Brain microvascular endothelial cell (primary cell): ENCODE results near the gene ANKRD33.
A peak's percentile ranks its signal among the peaks of the same experiment; 100 is the strongest.

Experiments
- DNase-seq: peaks from one replicate; pipeline ENCODE4 v3.0.0-alpha.2; 2020
- H3K27ac ChIP-seq: fragments of 250-450 bp; sonication (Bioruptor Pico); 2 replicates; pipeline ENCODE4 v1.5.1; 2020; ENCODE audit warnings: mild to moderate bottlenecking, moderate library complexity
- H3K27me3 ChIP-seq: fragments of 250-450 bp; sonication (Bioruptor Pico); replicated peaks from 2 replicates; pipeline ENCODE4 v1.5.1; 2020; ENCODE audit warnings: mild to moderate bottlenecking
- H3K36me3 ChIP-seq: fragments of 250-450 bp; sonication (Bioruptor Pico); replicated peaks from 2 replicates; pipeline ENCODE4 v1.5.1; 2020; ENCODE audit warnings: mild to moderate bottlenecking
- H3K4me3 ChIP-seq: 2 replicates; pipeline ENCODE4 v1.5.1; 2011; ENCODE audit warnings: low read depth, mild to moderate bottlenecking, control low read depth, low read length, moderate library complexity
- in situ Hi-C: cut with HindIII; loops from 2 replicates; pipeline ENCODE4 v1.10.0; 2017; ENCODE audit warnings: low sequenced_read_pairs, low pct_ligation_motif_present
- TF ChIP-seq, protein P1 (sequence below): IDR thresholded peaks from 2 replicates; pipeline ENCODE4 v1.5.1; 2011; ENCODE audit warnings: low read depth, mild to moderate bottlenecking, moderate library complexity, low read length, control low read depth, inconsistent platforms; ENCODE audit errors: missing control alignments

The ANKRD33 gene

GRCh38 chr12:51924551-51925319 is 36.8 kb downstream of the ANKRD33 start:
- Histone ChIP-seq H3K27ac (no peak overlapping the region), H3K36me3 (no peaks in the 10 kb centered on the region), H3K4me3 (no peak overlapping the region), H3K27me3 (no peaks in the 10 kb centered on the region)
- TF ChIP-seq, protein P1, sequence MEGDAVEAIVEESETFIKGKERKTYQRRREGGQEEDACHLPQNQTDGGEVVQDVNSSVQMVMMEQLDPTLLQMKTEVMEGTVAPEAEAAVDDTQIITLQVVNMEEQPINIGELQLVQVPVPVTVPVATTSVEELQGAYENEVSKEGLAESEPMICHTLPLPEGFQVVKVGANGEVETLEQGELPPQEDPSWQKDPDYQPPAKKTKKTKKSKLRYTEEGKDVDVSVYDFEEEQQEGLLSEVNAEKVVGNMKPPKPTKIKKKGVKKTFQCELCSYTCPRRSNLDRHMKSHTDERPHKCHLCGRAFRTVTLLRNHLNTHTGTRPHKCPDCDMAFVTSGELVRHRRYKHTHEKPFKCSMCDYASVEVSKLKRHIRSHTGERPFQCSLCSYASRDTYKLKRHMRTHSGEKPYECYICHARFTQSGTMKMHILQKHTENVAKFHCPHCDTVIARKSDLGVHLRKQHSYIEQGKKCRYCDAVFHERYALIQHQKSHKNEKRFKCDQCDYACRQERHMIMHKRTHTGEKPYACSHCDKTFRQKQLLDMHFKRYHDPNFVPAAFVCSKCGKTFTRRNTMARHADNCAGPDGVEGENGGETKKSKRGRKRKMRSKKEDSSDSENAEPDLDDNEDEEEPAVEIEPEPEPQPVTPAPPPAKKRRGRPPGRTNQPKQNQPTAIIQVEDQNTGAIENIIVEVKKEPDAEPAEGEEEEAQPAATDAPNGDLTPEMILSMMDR, result no peak
- DNase-seq, result no peak
- in situ Hi-C loops, result no loop called here

GRCh38 chr12:51925346-51926063 is 37.6 kb downstream of the ANKRD33 start:
- H3K36me3 ChIP-seq, result no peaks in the 10 kb centered on the region
- no peak overlapping the region for H3K27ac ChIP-seq
- in situ Hi-C loops, result no loop called here
- TF ChIP-seq, protein P1, result no peak
- H3K4me3 ChIP-seq, result no peak overlapping the region
- H3K27me3 ChIP-seq, result no peaks in the 10 kb centered on the region
- DNase-seq, result no peak

- H3K27me3 ChIP-seq, result no peaks in the 10 kb centered on the region
- no peaks in the 10 kb centered on the region for H3K36me3 ChIP-seq
- no peak overlapping the region for H3K4me3 ChIP-seq
- H3K27ac ChIP-seq, result no peak overlapping the region
- in situ Hi-C loops, result no loop called here
- DNase-seq, result no peak
- TF ChIP-seq, protein P1, result no peak
These were observed 38.2 kb downstream of the ANKRD33 start for GRCh38 chr12:51926064-51926632.

DNA sequence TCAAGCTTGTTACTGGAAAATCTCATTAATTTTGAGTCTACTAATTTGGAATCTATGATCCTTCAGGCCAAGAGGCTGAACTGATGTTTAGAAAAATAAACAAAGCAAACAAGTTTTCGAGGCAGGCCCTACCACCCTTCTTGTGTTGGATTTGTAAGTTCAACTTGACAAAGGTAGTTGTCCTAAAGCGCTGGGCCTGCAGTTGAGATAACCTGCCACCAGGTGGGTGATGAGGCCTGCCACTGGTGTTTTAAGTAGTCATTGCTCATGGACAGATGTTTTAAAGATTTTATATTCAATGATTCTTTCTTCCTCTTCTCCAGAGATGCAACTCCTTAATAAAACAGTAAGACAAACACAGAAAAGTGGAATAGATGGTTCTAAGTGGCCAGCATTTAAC is 38.8 kb downstream of the ANKRD33 start:
- Histone ChIP-seq H3K27ac (no peak overlapping the region), H3K4me3 (no peak overlapping the region), H3K36me3 (no peaks in the 10 kb centered on the region), H3K27me3 (no peaks in the 10 kb centered on the region)
- in situ Hi-C loops, result no loop called here
- TF ChIP-seq, protein P1, result peak; percentile 67
- DNase-seq, result peak; percentile 29

DNA sequence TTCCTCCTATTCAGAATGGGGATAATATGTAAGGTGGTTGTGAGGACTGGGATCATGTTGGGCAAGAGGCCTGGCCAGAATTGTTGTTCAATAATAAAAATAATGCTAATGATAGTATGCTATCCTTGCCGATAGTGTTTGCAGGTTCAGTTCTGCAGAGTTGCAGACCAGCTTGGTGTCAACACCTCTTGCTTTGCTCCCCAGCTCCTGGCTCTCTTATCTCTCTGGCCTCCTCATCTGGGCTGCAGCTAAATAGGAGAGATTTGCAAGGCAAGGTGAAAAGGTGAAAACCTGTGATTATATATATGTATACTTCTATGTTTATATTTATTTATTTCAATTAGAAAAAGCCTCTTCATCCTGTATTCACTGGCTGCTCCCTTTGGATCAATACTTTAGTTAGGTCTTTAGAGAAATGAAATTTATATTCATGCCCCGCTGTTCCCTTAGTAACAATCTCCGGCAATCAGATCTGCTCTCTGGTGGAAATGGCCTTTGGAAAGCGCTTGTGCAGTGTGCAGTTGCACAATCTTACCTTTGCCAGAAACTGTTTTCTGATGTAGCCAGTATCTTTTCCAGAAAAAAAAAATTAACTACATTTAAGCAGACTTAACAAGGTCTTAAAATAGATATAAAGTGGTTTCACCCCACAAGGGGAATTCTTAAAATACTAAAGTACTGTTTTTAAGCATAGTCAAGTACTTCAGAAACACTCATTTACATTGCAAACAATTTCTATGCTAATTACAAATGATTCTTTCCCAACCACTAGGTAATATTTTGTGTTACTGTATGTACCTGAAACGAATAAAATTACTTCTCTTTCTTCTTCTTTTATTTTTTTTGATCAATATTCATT is 44.5 kb downstream of the ANKRD33 start:
- no peak for DNase-seq
- H3K4me3 ChIP-seq, result no peak overlapping the region
- in situ Hi-C loops, result no loop called here
- TF ChIP-seq, protein P1, result no peak
- H3K36me3 ChIP-seq, result no peaks in the 10 kb centered on the region
- H3K27me3 ChIP-seq, result no peaks in the 10 kb centered on the region
- H3K27ac ChIP-seq, result no peak overlapping the region
